HepG2 (cell line): ENCODE measurements around the gene OMA1. TPM values are rescaled to one million over a fixed set of nuclear protein-coding genes. Genes with fewer than 3 reads are reported as not detected.

Source experiments
- ATAC-seq: fragments of 200-7000 bp; cut with Tn5 transposase; 3 replicates; pipeline ENCODE4 v1.9.1; 2020; ENCODE audit warnings: mild to moderate bottlenecking, moderate library complexity
- BruUV-seq: library from RNA; stranded (reverse); fragments of 400-500 nt; replicated peaks from 2 replicates; lab custom pipeline; 2021; lab: Mats Ljungman, UMichigan
- CTCF ChIA-PET: fragments of 300-600 bp; formaldehyde crosslinking; extraction: SDS; loops from one replicate; lab custom pipeline; 2021; ENCODE audit warnings: low total read pairs, inconsistent platforms, low intra/inter-chr PET ratio; lab: Yijun Ruan, JAX
- POLR2A ChIA-PET: fragments of 350-600 bp; sonication (Branson Sonifier 250); formaldehyde crosslinking; loops from one replicate; lab custom pipeline; 2020; ENCODE audit warnings: antibody characterized with exemption, inconsistent platforms; lab: Yijun Ruan, JAX
- DNase-seq: peaks from one replicate; pipeline ENCODE4 v3.0.0-alpha.2; 2015; ENCODE audit warnings: low spot score
- FAIRE-seq: peaks from 3 replicates; lab custom pipeline; 2011; peaks lifted over from hg19 to GRCh38; lab: Jason Lieb, UNC
- H2AFZ ChIP-seq: one replicate; pipeline ENCODE4 v1.6.1; 2011; ENCODE audit warnings: low read length, inconsistent platforms
- H3K27ac ChIP-seq: fragments of 300-600 bp; 3 replicates; pipeline ENCODE4 v1.8.0; 2011; ENCODE audit warnings: mixed run types, mild to moderate bottlenecking, mixed read lengths, low read length, inconsistent platforms; ENCODE audit not compliant: insufficient read depth; ENCODE audit errors: extremely low read length
- H3K27me3 ChIP-seq, 2 experiments: fragments of 200-600 bp in 1 of 2; 2 replicates in 1 of 2; 3 replicates in 1 of 2; pipeline versions ENCODE4 v1.6.0 to v1.8.0; 2011; ENCODE audit warnings: low read length in 2 of 2, mild to moderate bottlenecking in 2 of 2, moderate library complexity in 2 of 2, inconsistent platforms in 1 of 2; ENCODE audit not compliant: insufficient read depth in 2 of 2, control insufficient read depth in 1 of 2
- H3K36me3 ChIP-seq, 2 experiments: fragments of 200-600 bp in 1 of 2; replicated peaks in 1 of 2; 2 replicates in 1 of 2; 3 replicates in 1 of 2; pipeline versions ENCODE4 v1.5.1 to v1.8.0; 2011; ENCODE audit warnings: low read length in 2 of 2, inconsistent platforms in 1 of 2; ENCODE audit not compliant: insufficient read depth in 2 of 2, control insufficient read depth in 1 of 2
- H3K4me1 ChIP-seq: 2 replicates; pipeline ENCODE4 v1.5.1; 2012; ENCODE audit warnings: low read length, inconsistent platforms; ENCODE audit not compliant: insufficient read depth
- H3K4me2 ChIP-seq: 2 replicates; pipeline ENCODE4 v1.6.0; 2011; ENCODE audit warnings: low read depth, low read length, inconsistent platforms
- H3K4me3 ChIP-seq, 3 experiments: fragments of 200-600 bp in 1 of 3; sonication (generic), shearing (Covaris generic) in 1 of 3; replicated peaks in 1 of 3; 2 replicates each; pipeline ENCODE4 v1.5.1; 2011 to 2016; ENCODE audit warnings: low read length in 3 of 3, inconsistent platforms in 2 of 3, low read depth in 2 of 3, mild to moderate bottlenecking in 2 of 3, control low read depth in 1 of 3, mixed read lengths in 1 of 3; ENCODE audit not compliant: insufficient read depth in 1 of 3
- H3K79me2 ChIP-seq: one replicate; pipeline ENCODE4 v1.6.1; 2011; ENCODE audit warnings: low read length, inconsistent platforms; ENCODE audit not compliant: insufficient read depth
- H3K9ac ChIP-seq: 2 replicates; pipeline ENCODE4 v1.6.0; 2011; ENCODE audit warnings: mild to moderate bottlenecking, low read depth, low read length, inconsistent platforms; ENCODE audit not compliant: insufficient read depth
- H3K9me3 ChIP-seq: 2 replicates; pipeline ENCODE4 v1.5.1; 2012; ENCODE audit warnings: mild to moderate bottlenecking, low read length
- H4K20me1 ChIP-seq: 2 replicates; pipeline ENCODE4 v1.6.0; 2011; ENCODE audit warnings: inconsistent platforms, mild to moderate bottlenecking, low read length, moderate library complexity; ENCODE audit not compliant: insufficient read depth
- ASH2L ChIP-seq: fragments of 300-600, 200-600 bp; sonication (generic); IDR thresholded peaks from 2 replicates; pipeline ENCODE4 v1.7.0; 2017; ENCODE audit warnings: low read depth, mild to moderate bottlenecking, moderate library complexity, mixed read lengths, low read length; ENCODE audit not compliant: insufficient read length
- CEBPB ChIP-seq: IDR thresholded peaks from 2 replicates; pipeline ENCODE4 v1.6.1; 2011; ENCODE audit warnings: low read depth, low read length, improper control_type of control experiment, borderline replicate concordance
- HNF1A ChIP-seq, 2 experiments: sonication (generic) in 1 of 2; formaldehyde crosslinking in 1 of 2; IDR thresholded peaks; 2 replicates each; pipeline versions ENCODE4 v1.4.0 to v1.6.1; 2016 to 2020; ENCODE audit warnings: borderline replicate concordance in 1 of 2, low read depth in 1 of 2, mild to moderate bottlenecking in 1 of 2, missing genetic modification reagents in 1 of 2
- HOXA5 ChIP-seq: sonication (generic); formaldehyde crosslinking; IDR thresholded peaks from 2 replicates; pipeline ENCODE4 v1.4.0; 2020; ENCODE audit warnings: missing genetic modification reagents
- KDM2A ChIP-seq: sonication (generic); formaldehyde crosslinking; IDR thresholded peaks from 2 replicates; pipeline ENCODE4 v1.4.0; 2020; ENCODE audit warnings: low read depth, missing genetic modification reagents, borderline replicate concordance
- ZBTB46 ChIP-seq: sonication (generic); formaldehyde crosslinking; IDR thresholded peaks from 2 replicates; pipeline ENCODE4 v1.4.0; 2020; ENCODE audit warnings: mild to moderate bottlenecking, missing genetic modification reagents, borderline replicate concordance
- ZNF660 ChIP-seq: sonication (generic); formaldehyde crosslinking; IDR thresholded peaks from 2 replicates; pipeline ENCODE4 v1.5.1; 2020; ENCODE audit warnings: mild to moderate bottlenecking, low read depth, missing genetic modification reagents, borderline replicate concordance
- WGBS: methylation state at CpG from one replicate; pipeline ENCODE4 v1.1.6; 2017; ENCODE audit warnings: low lambda C conversion rate; 5-methylcytosine and 5-hydroxymethylcytosine counted together
- in situ Hi-C: cut with HindIII; loops from 2 replicates; pipeline ENCODE4 v1.10.0; 2017; ENCODE audit warnings: low pct_unique_long_range_greater_than_20kb; ENCODE audit not compliant: extremely low pct_ligation_motif_present
- intact Hi-C: fragments of 100-400 bp; cut with micrococcal nuclease; formaldehyde crosslinking; loops from one replicate; pipeline ENCODE4 v1.10.0; 2022; ENCODE audit not compliant: unreplicated experiment
- polyA plus RNA-seq, 8 experiments: library from polyadenylated mRNA; depleted of rRNA in 3 of 8; stranded (reverse) in 7 of 8; unstranded in 1 of 8; fragments of >200 nt; fragmentation: Illumina TruSeq in 4 of 8; extraction: Trizol in 4 of 8; gene quantifications; 2 replicates each; pipeline versions ENCODE4 v1.2.1 to v1.2.3, GENCODE V29; 2011 to 2016; ENCODE audit warnings: low read depth in 4 of 8, missing spikeins in 1 of 8, mixed read lengths in 1 of 8; ENCODE audit not compliant: insufficient read depth in 1 of 8
- total RNA-seq, 5 experiments: library from RNA; depleted of rRNA; stranded (reverse); fragments of >200 nt; fragmentation: Illumina TruSeq; extraction: Trizol; gene quantifications; 2 replicates each; pipeline ENCODE4 v1.2.3, GENCODE V29; 2016; ENCODE audit warnings: low read depth in 1 of 5

OMA1 gene
- total and polyA plus RNA-seq, 2 of the 13 experiments (the other 11 are each of a cell fraction or from before 2014, with no cell fraction given): 7.0 to 26.9 TPM

- no peak for TF ChIP-seq HOXA5 (CRISPR knock-in tag)
- TF ChIP-seq CEBPB: 0 out of 2 replicates have a peak, but pooled peaks have one; percentile 15
- BruUV-seq: no TSS peak
- H3K27me3 ChIP-seq: peaks cover 0 to 3% of the 10 kb centered on the region in 2 experiments; a peak in 1 of 5 replicates
- in situ Hi-C loops: no loop called here
- H3K9me3 ChIP-seq: no peaks in the 10 kb centered on the region
- ChIA-PET CTCF (no interaction called here), POLR2A (no interaction called here)
- H3K27ac ChIP-seq: no peak overlapping the region
- H3K4me2 ChIP-seq: no peak overlapping the region
- 8% methylated on average over 2 of the region's 2 CpGs for WGBS
- H4K20me1 ChIP-seq: no peaks in the 10 kb centered on the region
- H3K9ac ChIP-seq: no peak overlapping the region
- ATAC-seq (no peak), DNase-seq (peak; percentile 24), FAIRE-seq (no peak)
- intact Hi-C loops: loop anchor here (5.0 kb wide), 1 partner anchor 536 kb away; no protein-coding TSS in a partner anchor
- H3K4me3 ChIP-seq: no peak overlapping the region
- no peak overlapping the region for H2AFZ ChIP-seq
- H3K79me2 ChIP-seq: no peaks in the 10 kb centered on the region
- H3K4me1 ChIP-seq: peaks cover 45% of the 10 kb centered on the region
- no peaks in the 10 kb centered on the region for H3K36me3 ChIP-seq
Measured at GRCh38 chr1:58548371-58548770, 1.8 kb upstream of the OMA1 start.

GRCh38 chr1:58545591-58546519 lies 671 bp downstream of the OMA1 start:
- Histone ChIP-seq H4K20me1 (no peaks in the 10 kb centered on the region), H3K9ac (peak overlapping the region; percentile 82), H3K4me1 (peaks cover 45% of the 10 kb centered on the region), H3K27ac (peak overlapping the region; percentile 83), H3K27me3 (no peaks in the 10 kb centered on the region; a peak in 1 of 5 replicates), H3K9me3 (no peaks in the 10 kb centered on the region), H3K4me3 (peak overlapping the region; percentile 74 to 84 (median 77)), H3K36me3 (no peaks in the 10 kb centered on the region), H2AFZ (peak overlapping the region; percentile 83), H3K4me2 (peak overlapping the region; percentile 95), H3K79me2 (no peaks in the 10 kb centered on the region)
- BruUV-seq: TSS peak; percentile 79
- in situ Hi-C loops (no loop called here), intact Hi-C loops (loop anchor here (1.0 to 5.0 kb wide), 3 partner anchors 30 to 534 kb away; no protein-coding TSS in a partner anchor)
- FAIRE-seq: no peak
- DNase-seq: peak; percentile 57
- ChIA-PET CTCF (interaction anchor here (2.1 kb wide), 1 partner anchor 31 kb away, joined by 28 read pairs; no protein-coding TSS in a partner anchor), POLR2A (interaction anchor here (0.7 to 0.9 kb wide), 4 partner anchors 9 to 822 kb away, joined by 3 to 4 read pairs (median 3); no protein-coding TSS in a partner anchor)
- ATAC-seq: peak; percentile 82
- 4% methylated on average over 23 of the region's 43 CpGs for WGBS
- peak; percentile 71 for TF ChIP-seq ASH2L
- 0 out of 2 replicates have a peak, but pooled peaks have one; percentile 28 for TF ChIP-seq ZBTB46 (CRISPR knock-in tag)
- no peak for TF ChIP-seq ZNF660 (CRISPR knock-in tag)
- TF ChIP-seq HNF1A (IDR thresholded peaks at IDR 0.05; ENCODE audit: low read depth): no peak
- TF ChIP-seq HNF1A (CRISPR knock-in tag; IDR thresholded peaks at IDR 0.05; ENCODE audit: borderline replicate concordance): no peak
- peak; percentile 9; the same call in 1 of the 2 replicates for TF ChIP-seq KDM2A (CRISPR knock-in tag)
